Neural progenitor cell (in vitro differentiated cells): ENCODE data around the gene OGFOD2.

Experiments
- EZH2 ChIP-seq: fragments of 200-600 bp; sonication (generic); IDR thresholded peaks from 2 replicates; pipeline ENCODE4 v1.6.1; 2017; ENCODE audit warnings: antibody characterized with exemption, mild to moderate bottlenecking, moderate library complexity
- EZH2phosphoT487 ChIP-seq: fragments of 200-600 bp; sonication (generic); IDR thresholded peaks from 2 replicates; pipeline ENCODE4 v1.6.1; 2017; ENCODE audit warnings: antibody characterized with exemption
- TF ChIP-seq, protein P1 (sequence below): fragments of 200-600 bp; sonication (generic); IDR thresholded peaks from 2 replicates; pipeline ENCODE4 v1.5.1; 2017; ENCODE audit warnings: antibody characterized with exemption, mild to moderate bottlenecking

DNA sequence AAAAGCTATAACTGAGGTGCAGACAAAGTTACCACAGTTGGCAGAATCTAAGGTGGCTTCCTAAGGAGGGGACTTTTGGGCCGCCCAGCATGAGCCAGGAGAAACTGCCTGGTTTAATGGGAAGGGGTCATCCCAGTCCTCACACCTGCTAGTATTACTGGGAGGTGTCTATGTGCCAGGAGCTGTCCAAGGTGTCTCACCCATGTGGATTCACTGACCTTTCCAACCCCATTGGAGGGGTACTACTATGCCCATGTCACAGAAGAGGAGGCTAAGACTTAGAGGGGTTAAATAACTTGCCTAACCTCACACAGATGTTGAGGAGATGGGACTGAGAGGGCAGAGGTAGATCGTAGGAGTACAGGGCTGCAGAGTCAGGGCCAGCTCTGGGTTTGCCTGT, 19.0 kb upstream of the OGFOD2 start:
- TF ChIP-seq, protein P1, sequence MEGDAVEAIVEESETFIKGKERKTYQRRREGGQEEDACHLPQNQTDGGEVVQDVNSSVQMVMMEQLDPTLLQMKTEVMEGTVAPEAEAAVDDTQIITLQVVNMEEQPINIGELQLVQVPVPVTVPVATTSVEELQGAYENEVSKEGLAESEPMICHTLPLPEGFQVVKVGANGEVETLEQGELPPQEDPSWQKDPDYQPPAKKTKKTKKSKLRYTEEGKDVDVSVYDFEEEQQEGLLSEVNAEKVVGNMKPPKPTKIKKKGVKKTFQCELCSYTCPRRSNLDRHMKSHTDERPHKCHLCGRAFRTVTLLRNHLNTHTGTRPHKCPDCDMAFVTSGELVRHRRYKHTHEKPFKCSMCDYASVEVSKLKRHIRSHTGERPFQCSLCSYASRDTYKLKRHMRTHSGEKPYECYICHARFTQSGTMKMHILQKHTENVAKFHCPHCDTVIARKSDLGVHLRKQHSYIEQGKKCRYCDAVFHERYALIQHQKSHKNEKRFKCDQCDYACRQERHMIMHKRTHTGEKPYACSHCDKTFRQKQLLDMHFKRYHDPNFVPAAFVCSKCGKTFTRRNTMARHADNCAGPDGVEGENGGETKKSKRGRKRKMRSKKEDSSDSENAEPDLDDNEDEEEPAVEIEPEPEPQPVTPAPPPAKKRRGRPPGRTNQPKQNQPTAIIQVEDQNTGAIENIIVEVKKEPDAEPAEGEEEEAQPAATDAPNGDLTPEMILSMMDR: no peak
- TF ChIP-seq EZH2 (no peak), EZH2phosphoT487 (no peak)
